Measurements from ENCODE around the gene SAMD3. TPM values are rescaled to one million over a fixed set of nuclear protein-coding genes. Genes with fewer than 3 reads are reported as not detected.

Gene SAMD3
- total and polyA plus RNA-seq, 2 experiments from 2014 or later = 3.8 to 4.9 TPM

DNA sequence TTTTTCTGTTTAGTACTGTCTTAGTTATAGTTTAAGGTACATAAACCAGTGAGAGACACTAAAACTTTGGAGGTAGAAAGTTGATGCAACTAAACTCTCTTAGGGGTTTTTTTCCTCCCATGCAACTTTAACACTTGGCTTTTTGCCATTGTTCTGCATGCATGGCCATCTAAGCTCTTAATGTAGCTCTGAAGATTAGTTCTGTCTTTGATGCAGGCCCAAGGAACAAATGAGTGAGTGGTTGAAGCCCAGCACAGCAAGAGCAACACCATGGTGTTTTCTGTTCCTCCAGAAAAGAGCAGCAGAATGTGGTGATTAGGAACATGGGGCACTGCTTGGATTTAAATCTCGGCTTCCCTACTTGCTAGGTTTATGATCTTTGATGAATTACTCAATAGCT is 115.0 kb downstream of the SAMD3 start:
- Histone ChIP-seq H3K4me3 (no peak overlapping the region), H3K79me2 (replicated peaks; ENCODE audit: insufficient read depth) (no peaks in the 10 kb centered on the region), H3K4me2 (no peak overlapping the region), H3K36me3 (ENCODE audit: insufficient read depth) (no peaks in the 10 kb centered on the region), H2AFZ (no peak overlapping the region), H3K27ac (ENCODE audit: low read depth) (no peak overlapping the region; the same call in 1 of the 2 replicates), H3K27me3 (ENCODE audit: insufficient read depth) (no peaks in the 10 kb centered on the region), H4K20me1 (replicated peaks; ENCODE audit: insufficient read depth) (no peaks in the 10 kb centered on the region), H3K4me1 (ENCODE audit: insufficient read depth) (no peaks in the 10 kb centered on the region), H3K9me2 (ENCODE audit: insufficient read depth) (no peaks in the 10 kb centered on the region), H3F3A (replicated peaks; ENCODE audit: low read depth) (no peaks in the 10 kb centered on the region)
- peaks cover 15% of the 10 kb centered on the region; the same call in 2 of the 3 replicates for H3K36me3 Mint-ChIP-seq (ENCODE audit: low read depth)
- no peak for DNase-seq (ENCODE audit: low spot score)
- no peak for ATAC-seq
- H3K9me3 Mint-ChIP-seq = no peaks in the 10 kb centered on the region
- H3K4me1 Mint-ChIP-seq = no peaks in the 10 kb centered on the region
- H3K27ac Mint-ChIP-seq = no peak overlapping the region
- H3K4me3 Mint-ChIP-seq = no peak overlapping the region
- TF ChIP-seq STAT1 (IDR thresholded peaks at IDR 0.05; ENCODE audit: unreplicated experiment) = no peak
- TF ChIP-seq, protein P1, sequence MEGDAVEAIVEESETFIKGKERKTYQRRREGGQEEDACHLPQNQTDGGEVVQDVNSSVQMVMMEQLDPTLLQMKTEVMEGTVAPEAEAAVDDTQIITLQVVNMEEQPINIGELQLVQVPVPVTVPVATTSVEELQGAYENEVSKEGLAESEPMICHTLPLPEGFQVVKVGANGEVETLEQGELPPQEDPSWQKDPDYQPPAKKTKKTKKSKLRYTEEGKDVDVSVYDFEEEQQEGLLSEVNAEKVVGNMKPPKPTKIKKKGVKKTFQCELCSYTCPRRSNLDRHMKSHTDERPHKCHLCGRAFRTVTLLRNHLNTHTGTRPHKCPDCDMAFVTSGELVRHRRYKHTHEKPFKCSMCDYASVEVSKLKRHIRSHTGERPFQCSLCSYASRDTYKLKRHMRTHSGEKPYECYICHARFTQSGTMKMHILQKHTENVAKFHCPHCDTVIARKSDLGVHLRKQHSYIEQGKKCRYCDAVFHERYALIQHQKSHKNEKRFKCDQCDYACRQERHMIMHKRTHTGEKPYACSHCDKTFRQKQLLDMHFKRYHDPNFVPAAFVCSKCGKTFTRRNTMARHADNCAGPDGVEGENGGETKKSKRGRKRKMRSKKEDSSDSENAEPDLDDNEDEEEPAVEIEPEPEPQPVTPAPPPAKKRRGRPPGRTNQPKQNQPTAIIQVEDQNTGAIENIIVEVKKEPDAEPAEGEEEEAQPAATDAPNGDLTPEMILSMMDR (conservative IDR thresholded peaks at IDR 0.05; ENCODE audit: low read depth in 2 of 2) = no peak
- TF ChIP-seq, protein P2, sequence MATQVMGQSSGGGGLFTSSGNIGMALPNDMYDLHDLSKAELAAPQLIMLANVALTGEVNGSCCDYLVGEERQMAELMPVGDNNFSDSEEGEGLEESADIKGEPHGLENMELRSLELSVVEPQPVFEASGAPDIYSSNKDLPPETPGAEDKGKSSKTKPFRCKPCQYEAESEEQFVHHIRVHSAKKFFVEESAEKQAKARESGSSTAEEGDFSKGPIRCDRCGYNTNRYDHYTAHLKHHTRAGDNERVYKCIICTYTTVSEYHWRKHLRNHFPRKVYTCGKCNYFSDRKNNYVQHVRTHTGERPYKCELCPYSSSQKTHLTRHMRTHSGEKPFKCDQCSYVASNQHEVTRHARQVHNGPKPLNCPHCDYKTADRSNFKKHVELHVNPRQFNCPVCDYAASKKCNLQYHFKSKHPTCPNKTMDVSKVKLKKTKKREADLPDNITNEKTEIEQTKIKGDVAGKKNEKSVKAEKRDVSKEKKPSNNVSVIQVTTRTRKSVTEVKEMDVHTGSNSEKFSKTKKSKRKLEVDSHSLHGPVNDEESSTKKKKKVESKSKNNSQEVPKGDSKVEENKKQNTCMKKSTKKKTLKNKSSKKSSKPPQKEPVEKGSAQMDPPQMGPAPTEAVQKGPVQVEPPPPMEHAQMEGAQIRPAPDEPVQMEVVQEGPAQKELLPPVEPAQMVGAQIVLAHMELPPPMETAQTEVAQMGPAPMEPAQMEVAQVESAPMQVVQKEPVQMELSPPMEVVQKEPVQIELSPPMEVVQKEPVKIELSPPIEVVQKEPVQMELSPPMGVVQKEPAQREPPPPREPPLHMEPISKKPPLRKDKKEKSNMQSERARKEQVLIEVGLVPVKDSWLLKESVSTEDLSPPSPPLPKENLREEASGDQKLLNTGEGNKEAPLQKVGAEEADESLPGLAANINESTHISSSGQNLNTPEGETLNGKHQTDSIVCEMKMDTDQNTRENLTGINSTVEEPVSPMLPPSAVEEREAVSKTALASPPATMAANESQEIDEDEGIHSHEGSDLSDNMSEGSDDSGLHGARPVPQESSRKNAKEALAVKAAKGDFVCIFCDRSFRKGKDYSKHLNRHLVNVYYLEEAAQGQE (IDR thresholded peaks at IDR 0.05; ENCODE audit: unreplicated experiment) = no peak
- no peak for TF ChIP-seq POLR2AphosphoS5 (IDR thresholded peaks at IDR 0.05; ENCODE audit: low read depth)
- no peak for TF ChIP-seq ETS1 (IDR thresholded peaks at IDR 0.05)
- TF ChIP-seq ZNF114 (CRISPR knock-in tag; IDR thresholded peaks at IDR 0.05) = no peak
- no peak for TF ChIP-seq EZH2 (IDR thresholded peaks at IDR 0.05; ENCODE audit: low read depth, unreplicated experiment)
- TF ChIP-seq JUNB (IDR thresholded peaks at IDR 0.05; ENCODE audit: unreplicated experiment) = no peak
- TF ChIP-seq, protein P3, sequence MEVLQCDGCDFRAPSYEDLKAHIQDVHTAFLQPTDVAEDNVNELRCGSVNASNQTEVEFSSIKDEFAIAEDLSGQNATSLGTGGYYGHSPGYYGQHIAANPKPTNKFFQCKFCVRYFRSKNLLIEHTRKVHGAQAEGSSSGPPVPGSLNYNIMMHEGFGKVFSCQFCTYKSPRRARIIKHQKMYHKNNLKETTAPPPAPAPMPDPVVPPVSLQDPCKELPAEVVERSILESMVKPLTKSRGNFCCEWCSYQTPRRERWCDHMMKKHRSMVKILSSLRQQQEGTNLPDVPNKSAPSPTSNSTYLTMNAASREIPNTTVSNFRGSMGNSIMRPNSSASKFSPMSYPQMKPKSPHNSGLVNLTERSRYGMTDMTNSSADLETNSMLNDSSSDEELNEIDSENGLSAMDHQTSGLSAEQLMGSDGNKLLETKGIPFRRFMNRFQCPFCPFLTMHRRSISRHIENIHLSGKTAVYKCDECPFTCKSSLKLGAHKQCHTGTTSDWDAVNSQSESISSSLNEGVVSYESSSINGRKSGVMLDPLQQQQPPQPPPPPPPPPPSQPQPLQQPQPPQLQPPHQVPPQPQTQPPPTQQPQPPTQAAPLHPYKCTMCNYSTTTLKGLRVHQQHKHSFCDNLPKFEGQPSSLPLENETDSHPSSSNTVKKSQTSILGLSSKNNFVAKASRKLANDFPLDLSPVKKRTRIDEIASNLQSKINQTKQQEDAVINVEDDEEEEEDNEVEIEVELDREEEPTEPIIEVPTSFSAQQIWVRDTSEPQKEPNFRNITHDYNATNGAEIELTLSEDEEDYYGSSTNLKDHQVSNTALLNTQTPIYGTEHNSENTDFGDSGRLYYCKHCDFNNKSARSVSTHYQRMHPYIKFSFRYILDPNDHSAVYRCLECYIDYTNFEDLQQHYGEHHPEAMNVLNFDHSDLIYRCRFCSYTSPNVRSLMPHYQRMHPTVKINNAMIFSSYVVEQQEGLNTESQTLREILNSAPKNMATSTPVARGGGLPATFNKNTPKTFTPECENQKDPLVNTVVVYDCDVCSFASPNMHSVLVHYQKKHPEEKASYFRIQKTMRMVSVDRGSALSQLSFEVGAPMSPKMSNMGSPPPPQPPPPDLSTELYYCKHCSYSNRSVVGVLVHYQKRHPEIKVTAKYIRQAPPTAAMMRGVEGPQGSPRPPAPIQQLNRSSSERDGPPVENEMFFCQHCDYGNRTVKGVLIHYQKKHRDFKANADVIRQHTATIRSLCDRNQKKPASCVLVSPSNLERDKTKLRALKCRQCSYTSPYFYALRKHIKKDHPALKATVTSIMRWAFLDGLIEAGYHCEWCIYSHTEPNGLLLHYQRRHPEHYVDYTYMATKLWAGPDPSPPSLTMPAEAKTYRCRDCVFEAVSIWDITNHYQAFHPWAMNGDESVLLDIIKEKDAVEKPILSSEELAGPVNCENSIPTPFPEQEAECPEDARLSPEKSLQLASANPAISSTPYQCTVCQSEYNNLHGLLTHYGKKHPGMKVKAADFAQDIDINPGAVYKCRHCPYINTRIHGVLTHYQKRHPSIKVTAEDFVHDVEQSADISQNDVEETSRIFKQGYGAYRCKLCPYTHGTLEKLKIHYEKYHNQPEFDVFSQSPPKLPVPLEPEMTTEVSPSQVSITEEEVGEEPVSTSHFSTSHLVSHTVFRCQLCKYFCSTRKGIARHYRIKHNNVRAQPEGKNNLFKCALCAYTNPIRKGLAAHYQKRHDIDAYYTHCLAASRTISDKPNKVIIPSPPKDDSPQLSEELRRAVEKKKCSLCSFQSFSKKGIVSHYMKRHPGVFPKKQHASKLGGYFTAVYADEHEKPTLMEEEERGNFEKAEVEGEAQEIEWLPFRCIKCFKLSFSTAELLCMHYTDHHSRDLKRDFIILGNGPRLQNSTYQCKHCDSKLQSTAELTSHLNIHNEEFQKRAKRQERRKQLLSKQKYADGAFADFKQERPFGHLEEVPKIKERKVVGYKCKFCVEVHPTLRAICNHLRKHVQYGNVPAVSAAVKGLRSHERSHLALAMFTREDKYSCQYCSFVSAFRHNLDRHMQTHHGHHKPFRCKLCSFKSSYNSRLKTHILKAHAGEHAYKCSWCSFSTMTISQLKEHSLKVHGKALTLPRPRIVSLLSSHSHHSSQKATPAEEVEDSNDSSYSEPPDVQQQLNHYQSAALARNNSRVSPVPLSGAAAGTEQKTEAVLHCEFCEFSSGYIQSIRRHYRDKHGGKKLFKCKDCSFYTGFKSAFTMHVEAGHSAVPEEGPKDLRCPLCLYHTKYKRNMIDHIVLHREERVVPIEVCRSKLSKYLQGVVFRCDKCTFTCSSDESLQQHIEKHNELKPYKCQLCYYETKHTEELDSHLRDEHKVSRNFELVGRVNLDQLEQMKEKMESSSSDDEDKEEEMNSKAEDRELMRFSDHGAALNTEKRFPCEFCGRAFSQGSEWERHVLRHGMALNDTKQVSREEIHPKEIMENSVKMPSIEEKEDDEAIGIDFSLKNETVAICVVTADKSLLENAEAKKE (CRISPR knock-in tag; IDR thresholded peaks at IDR 0.05) = no peak
- TF ChIP-seq EZH2phosphoT487 (IDR thresholded peaks at IDR 0.05; ENCODE audit: unreplicated experiment) = no peak
- TF ChIP-seq CREB1 (CRISPR knock-in tag; IDR thresholded peaks at IDR 0.05; ENCODE audit: low read depth) = no peak
- TF ChIP-seq ZNF331 (CRISPR knock-in tag; IDR thresholded peaks at IDR 0.05; ENCODE audit: low read depth) = no peak
- TF ChIP-seq NANOG (IDR thresholded peaks at IDR 0.05; ENCODE audit: borderline replicate concordance) = no peak
- peaks cover 2% of the 10 kb centered on the region for H3K27me3 Mint-ChIP-seq (ENCODE audit: insufficient read depth, low read depth, poor library complexity)
